ENCODE measurements around the gene AP3S2.

The AP3S2 gene

GRCh38 chr15:89823836-89824606, 69.8 kb downstream of the AP3S2 start:
- no peak overlapping the region for H3K4me3 ChIP-seq (ENCODE audit: low read length)
- no peak for DNase-seq (ENCODE audit: low read depth, low spot score)

- no peak for DNase-seq (ENCODE audit: low read depth, low spot score)
Observed at GRCh38 chr15:89822951-89823711, 70.7 kb downstream of the AP3S2 start.

GRCh38 chr15:89822611-89822950, 71.2 kb downstream of the AP3S2 start:
- no peak overlapping the region for H3K4me3 ChIP-seq (ENCODE audit: low read length)
- no peak for DNase-seq (ENCODE audit: low read depth, low spot score)

More at GRCh38 chr15:89822951-89823711, 70.7 kb downstream of the AP3S2 start:
- no peak overlapping the region for H3K4me3 ChIP-seq (ENCODE audit: low read length)

- DNase-seq (ENCODE audit: low read depth, low spot score): no peak
- H3K4me3 ChIP-seq (ENCODE audit: low read length): no peak overlapping the region
Observed at GRCh38 chr15:89822026-89822425, 71.8 kb downstream of the AP3S2 start.

GRCh38 chr15:89820666-89821611, 72.9 kb downstream of the AP3S2 start:
- H3K4me3 ChIP-seq (ENCODE audit: low read length): no peak overlapping the region
- no peak for DNase-seq (ENCODE audit: low read depth, low spot score)

GRCh38 chr15:89818287-89818686, 75.5 kb downstream of the AP3S2 start:
- H3K4me3 ChIP-seq (ENCODE audit: low read length): no peak overlapping the region
- DNase-seq (ENCODE audit: low read depth, low spot score): no peak

GRCh38 chr15:89817701-89818280, 76.0 kb downstream of the AP3S2 start:
- H3K4me3 ChIP-seq (ENCODE audit: low read length): no peak overlapping the region
- no peak for DNase-seq (ENCODE audit: low read depth, low spot score)

GRCh38 chr15:89815769-89816168, 78.0 kb downstream of the AP3S2 start:
- DNase-seq (ENCODE audit: low read depth, low spot score): no peak
- H3K4me3 ChIP-seq (ENCODE audit: low read length): no peak overlapping the region

- no peak for DNase-seq (ENCODE audit: low read depth, low spot score)
- no peak overlapping the region for H3K4me3 ChIP-seq (ENCODE audit: low read length)
Observed at GRCh38 chr15:89814112-89814742, 79.6 kb downstream of the AP3S2 start.

GRCh38 chr15:89813381-89814111, 80.2 kb downstream of the AP3S2 start:
- H3K4me3 ChIP-seq (ENCODE audit: low read length): no peak overlapping the region
- DNase-seq (ENCODE audit: low read depth, low spot score): no peak

GRCh38 chr15:89812847-89813320, 80.9 kb downstream of the AP3S2 start:
- H3K4me3 ChIP-seq (ENCODE audit: low read length): no peak overlapping the region

GRCh38 chr15:89812011-89812846, 81.6 kb downstream of the AP3S2 start:
- no peak for DNase-seq (ENCODE audit: low read depth, low spot score)
- no peak overlapping the region for H3K4me3 ChIP-seq (ENCODE audit: low read length)

More at GRCh38 chr15:89812847-89813320, 80.9 kb downstream of the AP3S2 start:
- DNase-seq (ENCODE audit: low read depth, low spot score): no peak

GRCh38 chr15:89810837-89811236, 83.0 kb downstream of the AP3S2 start:
- H3K4me3 ChIP-seq (ENCODE audit: low read length): no peak overlapping the region
- DNase-seq (ENCODE audit: low read depth, low spot score): no peak

- DNase-seq (ENCODE audit: low read depth, low spot score): no peak
- H3K4me3 ChIP-seq (ENCODE audit: low read length): no peak overlapping the region
Observed at GRCh38 chr15:89809787-89810148, 84.0 kb downstream of the AP3S2 start.

- H3K4me3 ChIP-seq (ENCODE audit: low read length): no peak overlapping the region
- no peak for DNase-seq (ENCODE audit: low read depth, low spot score)
Observed at GRCh38 chr15:89809093-89809786, 84.6 kb downstream of the AP3S2 start.

GRCh38 chr15:89808160-89808870, 85.5 kb downstream of the AP3S2 start:
- H3K4me3 ChIP-seq (ENCODE audit: low read length): no peak overlapping the region
- DNase-seq (ENCODE audit: low read depth, low spot score): no peak

All from Jurkat, Clone E6-1 (cell line).